GM21447 (cell line): ENCODE results near the gene CYGB.
A peak's percentile ranks its signal among the peaks of the same experiment; 100 is the strongest.
"Not testable (repeated sequence)": the region's sequence is repeated elsewhere in the genome, so short reads cannot be mapped to it uniquely, and the experiment has no call there.

Experiments
- ATAC-seq: cut with Tn5 transposase; IDR thresholded peaks from one replicate; pipeline ENCODE4 v1.9.1; 2021; ENCODE audit not compliant: unreplicated experiment

The CYGB gene

GRCh38 chr17:76538281-76538931 lies 897 bp upstream of the CYGB start:
- ATAC-seq = no peak

GRCh38 chr17:76537288-76537577 lies 276 bp downstream of the CYGB start:
- no peak for ATAC-seq

GRCh38 chr17:76536511-76537287 lies 810 bp downstream of the CYGB start:
- ATAC-seq = no peak

GRCh38 chr17:76535788-76536510 lies 1.6 kb downstream of the CYGB start:
- no peak for ATAC-seq

GRCh38 chr17:76534831-76535732 lies 2.4 kb downstream of the CYGB start:
- ATAC-seq = no peak

- not testable (repeated sequence) for ATAC-seq
Measured at GRCh38 chr17:76533640-76534359, 3.7 kb downstream of the CYGB start.

- ATAC-seq = no peak
Measured at GRCh38 chr17:76532072-76532651, 5.3 kb downstream of the CYGB start.

GRCh38 chr17:76531486-76532038 lies 5.9 kb downstream of the CYGB start:
- no peak for ATAC-seq

- ATAC-seq = no peak
Measured at GRCh38 chr17:76530811-76531485, 6.6 kb downstream of the CYGB start.

- ATAC-seq = no peak
Measured at GRCh38 chr17:76530095-76530723, 7.3 kb downstream of the CYGB start.

GRCh38 chr17:76529224-76530094 lies 8.1 kb downstream of the CYGB start:
- ATAC-seq = no peak

- ATAC-seq = no peak
Measured at GRCh38 chr17:76528528-76529223, 8.8 kb downstream of the CYGB start.

GRCh38 chr17:76528156-76528527 lies 9.4 kb downstream of the CYGB start:
- ATAC-seq = peak; percentile 51

GRCh38 chr17:76527430-76528111 lies 9.9 kb downstream of the CYGB start:
- ATAC-seq = peak; percentile 62

GRCh38 chr17:76527016-76527415 lies 10.5 kb downstream of the CYGB start:
- ATAC-seq = not testable (repeated sequence)

GRCh38 chr17:76525513-76525833 lies 12.0 kb downstream of the CYGB start:
- not testable (repeated sequence) for ATAC-seq
